Gastrocnemius medialis (tissue), 4 donors: ENCODE measurements around the gene ABI3BP.

ENCODE experiments used
- CTCF ChIP-seq, 5 experiments: fragments of 450-650 bp in 3 of 5; fragments of 200-600 bp in 2 of 5; sonication (generic) in 2 of 5; IDR thresholded peaks in 4 of 5; conservative IDR thresholded peaks in 1 of 5; 1 replicate in 4 of 5; 2 replicates in 1 of 5; pipeline ENCODE4 v1.5.1; 2016 to 2019; ENCODE audit warnings: antibody characterized with exemption in 5 of 5, mild to moderate bottlenecking in 3 of 5, moderate library complexity in 3 of 5
- POLR2A ChIP-seq, 2 donors: fragments of 450-650 bp; IDR thresholded peaks; one replicate each; pipeline ENCODE4 v1.6.1; 2017; ENCODE audit warnings: antibody characterized with exemption in 2 of 2, mild to moderate bottlenecking in 2 of 2, moderate library complexity in 2 of 2

GRCh38 chr3:100902572-100902971, 90.6 kb downstream of the ABI3BP start:
- TF ChIP-seq CTCF (IDR thresholded peaks at IDR 0.05 in 4 of 5, conservative IDR thresholded peaks at IDR 0.05 in 1 of 5) (no peak), POLR2A (IDR thresholded peaks at IDR 0.05) (no peak)
